Activated CD4-positive, alpha-beta T cell treated with anti-CD3 and anti-CD28 coated beads for 36 hours (primary cell): Measurements from ENCODE around the gene ENPEP. TPM values are rescaled to one million over a fixed set of nuclear protein-coding genes. Genes with fewer than 3 reads are reported as not detected.
"Not testable (repeated sequence)": the region's sequence is repeated elsewhere in the genome, so short reads cannot be mapped to it uniquely, and the experiment has no call there.

Source experiments
- ATAC-seq: fragments of 200-7000 bp; cut with Tn5 transposase; one replicate; pipeline ENCODE4 v1.10.0; 2021; ENCODE audit warnings: mild to moderate bottlenecking, moderate library complexity
- CTCF ChIA-PET: fragments of 350-600 bp; sonication (Branson Sonifier 250); formaldehyde crosslinking; loops from one replicate; lab custom pipeline; 2021; ENCODE audit warnings: antibody characterized with exemption; lab: Charles Lee
- POLR2A ChIA-PET: fragments of 350-600 bp; sonication (Branson Sonifier 250); formaldehyde crosslinking; loops from one replicate; lab custom pipeline; 2021; ENCODE audit warnings: antibody characterized with exemption, inconsistent platforms; lab: Charles Lee
- DNase-seq: peaks from one replicate; pipeline ENCODE4 v3.0.0-alpha.2; 2020
- H3K27ac Mint-ChIP-seq: one replicate; pipeline ENCODE4 v1.8.0; 2021; ENCODE audit warnings: mixed read lengths
- H3K27me3 Mint-ChIP-seq: one replicate; pipeline ENCODE4 v1.8.0; 2021; ENCODE audit warnings: mixed read lengths
- H3K36me3 Mint-ChIP-seq: one replicate; pipeline ENCODE4 v1.8.0; 2021; ENCODE audit warnings: low read depth, mixed read lengths
- H3K4me1 Mint-ChIP-seq: one replicate; pipeline ENCODE4 v1.8.0; 2021; ENCODE audit warnings: mixed read lengths
- H3K4me3 Mint-ChIP-seq: one replicate; pipeline ENCODE4 v1.8.0; 2021; ENCODE audit warnings: mild to moderate bottlenecking, moderate library complexity, mixed read lengths
- H3K9me3 Mint-ChIP-seq: one replicate; pipeline ENCODE4 v1.8.0; 2021; ENCODE audit warnings: low read depth, mixed read lengths
- intact Hi-C, 2 experiments: fragments of 100-400 bp; cut with DNase I in 1 of 2; cut with micrococcal nuclease in 1 of 2; formaldehyde crosslinking; loops; one replicate each; pipeline versions ENCODE4 v1.14.2 to v1.15.1; 2022 to 2024; cut with DNase I, micrococcal nuclease
- total RNA-seq, 2 experiments: library from RNA; stranded (reverse); gene quantifications; one replicate each; pipeline ENCODE4 v1.2.3, GENCODE V29; 2021

Gene ENPEP
- total RNA-seq, 2 experiments from 2014 or later = not detected

DNA sequence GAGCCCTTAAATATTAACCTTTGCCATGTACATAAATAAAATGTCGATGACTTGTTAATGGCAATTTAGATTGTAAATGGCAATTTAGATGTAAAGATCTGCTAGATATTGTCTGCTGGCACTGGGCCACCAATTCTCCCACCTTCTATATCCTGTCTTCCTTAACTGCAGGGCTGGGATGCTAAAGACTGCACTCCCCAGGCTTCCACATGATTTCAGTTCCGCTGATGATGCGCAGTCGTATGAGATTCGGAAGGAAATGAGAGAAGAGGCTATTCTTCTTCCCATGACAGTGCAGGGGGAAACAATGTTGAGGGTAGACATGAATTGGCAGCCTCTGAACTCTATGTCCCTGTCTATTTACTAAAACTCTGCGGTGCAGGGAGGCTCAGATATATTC, 91.3 kb downstream of the ENPEP start:
- ATAC-seq (no peak), DNase-seq (no peak)
- Mint-ChIP-seq H3K4me3 (no peak overlapping the region), H3K27me3 (peaks cover 13% of the 10 kb centered on the region), H3K4me1 (no peaks in the 10 kb centered on the region), H3K9me3 (no peaks in the 10 kb centered on the region), H3K27ac (no peak overlapping the region), H3K36me3 (no peaks in the 10 kb centered on the region)
- intact Hi-C loops = no loop called here
- ChIA-PET POLR2A (no interaction called here), CTCF (no interaction called here)

DNA sequence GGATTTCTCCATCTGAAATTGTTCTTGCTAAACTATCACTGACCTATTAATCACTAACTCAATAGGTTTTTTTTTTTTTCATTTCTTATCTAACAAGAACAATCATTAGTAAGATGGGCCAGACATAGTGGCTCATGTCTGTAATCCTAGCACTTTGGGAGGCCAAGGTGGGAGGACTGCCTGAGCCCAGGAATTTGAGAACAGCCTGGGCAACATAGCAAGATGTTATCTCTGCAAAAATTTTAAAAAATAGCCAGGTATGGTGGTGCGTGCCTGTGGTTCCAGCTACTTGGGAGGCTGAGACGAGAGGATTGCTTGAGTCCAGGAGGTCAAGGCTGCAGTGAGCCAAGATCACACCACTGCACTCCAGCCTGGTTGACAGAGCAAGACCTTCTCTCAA, 100.7 kb downstream of the ENPEP start:
- POLR2A ChIA-PET = not testable (repeated sequence)

DNA sequence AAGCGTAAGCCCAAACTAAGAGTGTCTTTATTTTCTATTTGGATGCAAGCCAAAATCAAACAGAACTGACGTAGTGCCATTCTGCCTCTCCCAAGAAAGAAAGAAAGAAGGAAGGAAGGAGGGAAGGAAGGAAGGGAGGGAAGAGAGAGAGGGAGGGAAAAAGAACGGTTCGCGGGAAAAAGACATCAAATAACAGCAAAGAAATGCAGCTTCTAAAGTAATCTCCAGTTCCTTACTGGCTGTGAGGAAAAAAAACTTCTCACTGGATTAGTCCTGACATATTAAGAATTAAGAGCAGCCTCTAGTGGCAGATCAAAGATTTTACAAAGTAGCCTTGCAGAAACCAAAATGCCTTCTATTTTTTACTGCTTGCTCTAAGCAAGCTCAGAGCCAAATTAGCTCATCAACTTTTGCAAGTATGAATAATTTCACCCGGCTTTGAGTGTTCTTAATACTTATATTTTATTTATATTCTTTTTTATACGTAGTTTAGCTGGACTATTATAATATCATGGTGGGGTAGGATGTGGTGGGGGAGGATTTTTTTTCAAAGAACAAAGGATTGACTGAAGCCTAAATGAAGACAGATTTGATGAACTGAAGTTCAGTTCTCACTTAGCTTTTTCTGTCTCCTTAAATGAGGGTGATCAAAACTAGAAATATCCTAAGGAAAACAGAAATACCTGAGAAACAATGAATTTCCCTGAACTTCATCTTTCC, 110.3 kb downstream of the ENPEP start:
- Mint-ChIP-seq H3K4me1 (no peaks in the 10 kb centered on the region), H3K9me3 (no peaks in the 10 kb centered on the region), H3K27me3 (peaks cover 7% of the 10 kb centered on the region), H3K36me3 (no peaks in the 10 kb centered on the region), H3K4me3 (no peak overlapping the region), H3K27ac (no peak overlapping the region)
- ChIA-PET CTCF (interaction anchor here (1.0 kb wide), 1 partner anchor 9 kb away, joined by 4 read pairs; no protein-coding TSS in a partner anchor), POLR2A (no interaction called here)
- no peak for ATAC-seq
- intact Hi-C loops = no loop called here
- DNase-seq = no peak

More for the DNA sequence above, 100.7 kb downstream of the ENPEP start:
- H3K4me1 Mint-ChIP-seq, H3K36me3 Mint-ChIP-seq, H3K9me3 Mint-ChIP-seq, H3K4me3 Mint-ChIP-seq, H3K27ac Mint-ChIP-seq, intact Hi-C loops, DNase-seq, ATAC-seq, H3K27me3 Mint-ChIP-seq, CTCF ChIA-PET: not testable (repeated sequence)

DNA sequence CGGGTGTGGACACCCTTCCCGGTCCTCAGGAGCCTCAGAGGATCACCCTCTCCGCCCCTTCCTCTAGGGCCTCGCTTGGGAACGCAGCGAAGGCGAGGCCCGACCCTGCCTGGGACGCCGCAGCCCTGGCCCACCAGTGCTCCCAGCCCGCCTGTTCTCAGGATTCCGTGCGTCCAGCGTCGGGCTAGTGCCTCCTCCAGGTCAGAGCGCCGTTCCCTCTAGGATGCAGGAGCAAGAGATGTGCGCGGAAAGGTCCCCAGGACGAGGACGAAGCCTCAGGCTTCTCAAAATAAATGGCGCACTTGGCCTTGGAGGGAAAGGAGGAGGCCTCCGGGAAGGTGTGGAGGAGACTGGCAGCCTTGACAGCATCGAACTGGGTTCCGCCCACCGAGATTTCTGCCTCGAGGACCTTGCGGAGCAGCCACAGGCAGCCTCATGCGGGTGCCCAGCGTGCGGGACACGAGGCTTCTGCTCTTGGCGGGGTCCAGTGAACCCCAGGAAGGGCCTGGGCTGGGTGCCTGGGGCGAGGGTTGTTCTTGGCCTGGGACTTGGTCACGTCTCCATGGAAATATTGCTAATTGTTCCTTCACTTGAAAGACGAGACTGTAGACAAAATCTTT, 111.8 kb downstream of the ENPEP start:
- H3K27me3 Mint-ChIP-seq = peaks cover 9% of the 10 kb centered on the region
- DNase-seq = no peak
- H3K4me1 Mint-ChIP-seq = no peaks in the 10 kb centered on the region

DNA sequence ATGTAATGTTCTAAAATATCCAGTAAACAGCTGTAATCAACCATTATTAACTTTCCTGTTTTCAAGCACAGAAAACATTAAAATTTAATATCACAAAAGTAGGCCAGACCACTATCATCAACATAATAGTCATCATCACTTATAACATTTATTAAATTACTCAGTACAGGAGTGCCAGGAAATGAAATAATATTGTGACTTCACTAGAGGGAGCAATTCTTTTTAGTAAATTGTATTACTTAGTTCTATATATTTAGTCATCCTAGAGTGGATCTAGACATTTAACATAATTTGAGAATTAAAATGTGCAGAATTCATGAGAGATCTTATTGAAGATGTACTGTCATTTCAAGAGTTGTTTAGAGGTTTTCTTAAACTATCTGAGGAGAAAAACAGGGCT, 113.3 kb downstream of the ENPEP start:
- ChIA-PET POLR2A (no interaction called here), CTCF (interaction anchor here (1.1 kb wide), 1 partner anchor 15 kb away, joined by 3 read pairs; no protein-coding TSS in a partner anchor)
- no peak overlapping the region for H3K27ac Mint-ChIP-seq
- peaks cover 12% of the 10 kb centered on the region for H3K27me3 Mint-ChIP-seq
- no peaks in the 10 kb centered on the region for H3K36me3 Mint-ChIP-seq
- intact Hi-C loops = no loop called here
- peaks cover 2% of the 10 kb centered on the region for H3K9me3 Mint-ChIP-seq
- H3K4me1 Mint-ChIP-seq = no peaks in the 10 kb centered on the region
- no peak overlapping the region for H3K4me3 Mint-ChIP-seq
- no peak for DNase-seq
- ATAC-seq = no peak

More for the DNA sequence above, 111.8 kb downstream of the ENPEP start:
- ChIA-PET POLR2A (no interaction called here), CTCF (interaction anchor here (1.0 kb wide), 1 partner anchor 10 kb away, joined by 4 read pairs; no protein-coding TSS in a partner anchor)
- intact Hi-C loops = no loop called here
- no peak for ATAC-seq
- H3K9me3 Mint-ChIP-seq = no peaks in the 10 kb centered on the region
- H3K27ac Mint-ChIP-seq = no peak overlapping the region
- no peak overlapping the region for H3K4me3 Mint-ChIP-seq
- no peaks in the 10 kb centered on the region for H3K36me3 Mint-ChIP-seq

DNA sequence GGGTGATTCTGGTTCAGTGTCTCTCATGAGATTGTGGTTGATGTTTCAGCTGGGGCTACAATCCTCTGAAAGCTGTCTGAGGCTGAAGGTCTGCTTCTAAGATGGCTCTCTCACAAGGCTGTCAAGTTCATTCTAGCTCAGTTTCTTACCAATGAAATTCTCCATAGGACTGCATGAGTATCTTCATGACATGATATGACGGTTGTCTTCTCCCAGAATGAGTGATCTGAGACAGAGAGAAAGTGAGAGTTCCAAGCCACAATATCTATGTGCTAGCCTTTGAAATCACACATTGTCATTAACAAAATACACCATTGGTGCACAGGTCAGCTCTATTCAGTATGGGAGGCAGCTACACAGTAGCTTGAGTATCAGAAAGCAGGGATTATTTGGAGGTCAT, 119.6 kb downstream of the ENPEP start:
- no peaks in the 10 kb centered on the region for H3K4me1 Mint-ChIP-seq
- CTCF ChIA-PET = interaction anchor here (0.5 kb wide), 1 partner anchor 15 kb away, joined by 3 read pairs; no protein-coding TSS in a partner anchor
- ATAC-seq = no peak
- intact Hi-C loops = no loop called here
- H3K9me3 Mint-ChIP-seq = peaks cover 8% of the 10 kb centered on the region
- no peak overlapping the region for H3K27ac Mint-ChIP-seq
- DNase-seq = no peak
- H3K36me3 Mint-ChIP-seq = no peaks in the 10 kb centered on the region
- POLR2A ChIA-PET = no interaction called here
- no peak overlapping the region for H3K4me3 Mint-ChIP-seq
- H3K27me3 Mint-ChIP-seq = peaks cover 18% of the 10 kb centered on the region

DNA sequence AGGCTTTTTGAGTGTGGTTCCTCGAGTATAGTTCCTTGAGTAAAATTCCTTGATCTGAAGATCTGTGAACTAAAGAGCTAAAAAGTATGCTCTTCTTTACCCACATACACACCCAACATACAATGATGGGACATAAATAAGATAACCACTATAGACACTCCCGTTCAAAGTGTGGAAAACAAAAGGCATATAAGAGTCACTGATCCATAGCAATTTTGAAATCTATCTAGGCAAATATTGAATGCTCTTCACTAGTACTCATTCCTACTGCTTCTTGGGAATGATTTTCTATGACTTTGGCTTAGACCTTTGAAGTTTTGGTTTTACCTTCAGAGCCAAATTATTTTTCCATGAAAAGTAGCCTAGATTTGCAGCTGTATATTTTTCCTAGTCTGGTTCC, 120.5 kb downstream of the ENPEP start:
- Mint-ChIP-seq H3K36me3 (no peaks in the 10 kb centered on the region), H3K4me3 (no peak overlapping the region), H3K27ac (no peak overlapping the region), H3K9me3 (peaks cover 8% of the 10 kb centered on the region), H3K4me1 (no peaks in the 10 kb centered on the region), H3K27me3 (peaks cover 20% of the 10 kb centered on the region)
- intact Hi-C loops = no loop called here
- CTCF ChIA-PET = interaction anchor here (0.5 to 1.7 kb wide), 2 partner anchors 13 to 547 kb away, joined by 3 to 4 read pairs; no protein-coding TSS in a partner anchor
- DNase-seq (no peak), ATAC-seq (no peak)
- POLR2A ChIA-PET = no interaction called here

DNA sequence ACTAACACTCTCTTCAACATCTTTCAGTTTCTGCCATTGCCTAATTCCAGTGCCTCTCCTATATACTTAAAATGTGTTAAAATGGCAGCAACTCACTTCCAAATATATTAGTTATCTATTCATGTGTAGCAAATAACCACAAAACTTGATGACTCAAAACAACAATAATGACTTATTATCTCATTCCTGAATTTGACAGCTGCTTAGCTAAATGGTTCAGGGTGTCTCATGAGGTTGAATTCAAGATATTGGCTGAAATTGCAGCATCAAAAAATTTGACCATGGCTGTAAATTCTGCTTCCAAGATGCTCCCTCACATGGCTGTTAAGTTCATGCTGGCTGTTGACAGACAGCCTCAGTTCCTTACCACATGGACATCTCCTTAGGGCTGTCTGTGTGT, 121.6 kb downstream of the ENPEP start:
- H3K27ac Mint-ChIP-seq = no peak overlapping the region
- H3K4me1 Mint-ChIP-seq = no peaks in the 10 kb centered on the region
- H3K4me3 Mint-ChIP-seq = no peak overlapping the region
- no peak for DNase-seq
- ATAC-seq = no peak
- ChIA-PET CTCF (interaction anchor here (1.7 kb wide), 1 partner anchor 14 kb away, joined by 4 read pairs; no protein-coding TSS in a partner anchor), POLR2A (no interaction called here)
- intact Hi-C loops = no loop called here
- H3K36me3 Mint-ChIP-seq = no peaks in the 10 kb centered on the region
- H3K27me3 Mint-ChIP-seq = peaks cover 20% of the 10 kb centered on the region
- H3K9me3 Mint-ChIP-seq = peaks cover 8% of the 10 kb centered on the region

DNA sequence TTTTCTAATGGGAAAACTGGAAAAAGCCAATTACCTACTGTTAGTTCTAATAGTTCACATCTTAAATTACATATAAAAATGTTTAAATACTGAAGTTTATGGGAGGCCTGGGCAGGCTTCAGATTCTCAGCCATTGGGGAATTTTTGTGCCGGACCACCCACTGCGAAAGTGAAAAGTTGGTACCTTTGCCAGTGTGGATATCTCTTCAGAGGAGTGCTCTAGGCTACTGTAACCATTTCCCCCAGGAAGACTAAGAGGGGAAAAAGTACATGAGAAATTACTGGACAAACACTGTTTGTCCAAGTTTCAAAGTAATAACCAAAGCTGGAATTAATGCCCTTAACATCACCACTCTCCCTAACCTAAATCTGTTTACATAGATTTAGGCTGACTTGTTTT, 126.1 kb downstream of the ENPEP start:
- ATAC-seq = no peak

DNA sequence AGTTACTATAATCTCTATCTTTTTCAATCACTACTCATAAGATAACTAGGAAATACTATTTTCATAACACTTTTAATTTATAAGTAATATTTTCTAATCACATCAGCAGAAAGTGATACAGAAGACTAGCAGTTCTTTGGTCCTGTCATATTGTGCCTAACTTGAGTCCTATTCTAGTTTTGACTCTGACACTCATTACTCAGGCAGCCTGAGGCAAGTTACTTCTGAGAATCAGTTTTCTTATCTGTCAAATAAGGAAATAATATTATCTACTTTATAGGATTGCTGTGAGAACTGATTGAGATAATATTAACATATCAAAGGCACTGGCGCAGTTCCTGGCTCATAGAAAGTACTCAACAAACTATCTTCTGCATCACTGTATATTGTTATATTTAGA, 129.1 kb downstream of the ENPEP start:
- POLR2A ChIA-PET = no interaction called here
- Mint-ChIP-seq H3K27me3 (peaks cover 36% of the 10 kb centered on the region), H3K27ac (no peak overlapping the region), H3K9me3 (no peaks in the 10 kb centered on the region), H3K4me1 (no peaks in the 10 kb centered on the region), H3K4me3 (no peak overlapping the region), H3K36me3 (no peaks in the 10 kb centered on the region)
- CTCF ChIA-PET = no interaction called here
- intact Hi-C loops = no loop called here
- ATAC-seq = peak; percentile 39
- no peak for DNase-seq

More for the DNA sequence above, 126.1 kb downstream of the ENPEP start:
- peaks cover 25% of the 10 kb centered on the region for H3K27me3 Mint-ChIP-seq
- no peaks in the 10 kb centered on the region for H3K36me3 Mint-ChIP-seq
- ChIA-PET CTCF (no interaction called here), POLR2A (no interaction called here)
- DNase-seq = no peak
- H3K9me3 Mint-ChIP-seq = no peaks in the 10 kb centered on the region
- H3K4me3 Mint-ChIP-seq = no peak overlapping the region
- no peak overlapping the region for H3K27ac Mint-ChIP-seq
- no peaks in the 10 kb centered on the region for H3K4me1 Mint-ChIP-seq
- intact Hi-C loops = no loop called here

DNA sequence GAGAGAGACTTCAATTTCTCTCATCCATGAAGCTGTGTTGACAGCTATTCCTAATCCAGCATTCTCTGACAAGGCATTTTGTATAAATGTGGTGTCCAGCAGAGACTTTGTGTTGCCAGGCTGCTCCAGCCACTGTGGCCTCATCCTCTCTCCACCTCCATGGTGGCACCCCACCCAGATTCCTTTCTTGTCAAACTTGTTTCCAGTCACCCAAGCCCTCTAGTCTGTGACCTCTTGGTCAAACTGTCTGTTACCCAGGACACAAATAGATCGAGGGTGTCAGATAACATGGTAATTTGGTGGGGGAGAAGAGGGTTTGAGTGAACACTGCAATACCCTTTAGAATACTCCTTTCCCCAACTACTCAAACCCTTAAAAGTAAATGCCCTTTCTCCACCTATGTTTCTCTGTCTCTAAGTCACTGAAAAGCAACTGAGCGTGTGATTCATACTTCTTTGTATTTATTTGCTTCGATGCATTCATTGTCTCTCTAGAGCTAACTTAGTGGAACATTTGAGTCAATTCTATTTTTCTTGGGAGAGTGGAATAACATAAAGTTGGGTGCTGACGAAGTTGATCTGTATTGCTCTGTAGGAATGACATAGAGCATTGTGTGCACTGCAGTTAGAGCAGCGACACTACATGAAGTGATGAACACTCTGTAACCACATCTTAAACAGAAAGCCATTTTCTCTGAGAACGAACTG, 133.2 kb downstream of the ENPEP start:
- ChIA-PET POLR2A (no interaction called here), CTCF (no interaction called here)
- Mint-ChIP-seq H3K36me3 (no peaks in the 10 kb centered on the region), H3K4me1 (no peaks in the 10 kb centered on the region), H3K27me3 (peaks cover 51% of the 10 kb centered on the region), H3K4me3 (no peak overlapping the region), H3K9me3 (no peaks in the 10 kb centered on the region), H3K27ac (no peak overlapping the region)
- ATAC-seq = no peak
- no peak for DNase-seq
- intact Hi-C loops = no loop called here
